ENCODE data around the gene C8A.

C8A gene

GRCh38 chr1:56967355-56967754 lies 112.8 kb downstream of the C8A start:
- no peak for DNase-seq (ENCODE audit: low read depth)

Data from stimulated activated CD8-positive, alpha-beta memory T cell treated with anti-CD3 and anti-CD28 coated beads, Interleukin-12 subunit alpha, Interleukin-12 subunit beta, amount 100 ng/mL, for 4 hours (primary cell).